MM.1S (cell line): ENCODE data around the gene FBN3.

Experiments used
- CTCF ChIP-seq: fragments of 300-600 bp; sonication (generic); IDR thresholded peaks from 2 replicates; pipeline ENCODE4 v1.5.1; 2016; ENCODE audit warnings: antibody characterized with exemption, low read length, mixed read lengths
- EZH2 ChIP-seq: fragments of 300-600 bp; sonication (generic); optimal IDR thresholded peaks from 2 replicates; pipeline ENCODE3; 2017; ENCODE audit warnings: low read depth, mild to moderate bottlenecking, antibody characterized with exemption, low read length, mixed read lengths
- EZH2phosphoT487 ChIP-seq: fragments of 300-600 bp; sonication (generic); IDR thresholded peaks from 2 replicates; pipeline ENCODE4 v1.6.1; 2018; ENCODE audit warnings: antibody characterized with exemption, low read length

GRCh38 chr19:8194528-8195267, 45.3 kb upstream of the FBN3 start:
- TF ChIP-seq EZH2phosphoT487: no peak
- no peak for TF ChIP-seq CTCF
- no peak for TF ChIP-seq EZH2
